Osteocyte (in vitro differentiated cells): ENCODE results near the gene HACD4. TPM values are rescaled to one million over a fixed set of nuclear protein-coding genes. Genes with fewer than 3 reads are reported as not detected.
A peak's percentile ranks its signal among the peaks of the same experiment; 100 is the strongest.

Experiments used
- DNase-seq: peaks from one replicate; pipeline ENCODE4 v3.0.0; 2021; ENCODE audit warnings: mixed read lengths; ENCODE audit not compliant: unreplicated experiment; ENCODE audit errors: extremely low spot score
- H3K27ac Mint-ChIP-seq: one replicate; pipeline ENCODE4 v1.8.0; 2021; ENCODE audit warnings: mild to moderate bottlenecking, mixed read lengths; ENCODE audit not compliant: unreplicated experiment
- H3K27me3 Mint-ChIP-seq: one replicate; pipeline ENCODE4 v1.8.0; 2021; ENCODE audit warnings: mixed read lengths; ENCODE audit not compliant: unreplicated experiment
- H3K36me3 Mint-ChIP-seq: one replicate; pipeline ENCODE4 v1.8.0; 2021; ENCODE audit warnings: mixed read lengths; ENCODE audit not compliant: unreplicated experiment
- H3K4me1 Mint-ChIP-seq: one replicate; pipeline ENCODE4 v1.8.0; 2021; ENCODE audit warnings: mixed read lengths; ENCODE audit not compliant: unreplicated experiment
- H3K4me3 Mint-ChIP-seq: one replicate; pipeline ENCODE4 v1.8.0; 2021; ENCODE audit warnings: mild to moderate bottlenecking, moderate library complexity, mixed read lengths; ENCODE audit not compliant: unreplicated experiment
- H3K9me3 Mint-ChIP-seq: one replicate; pipeline ENCODE4 v1.8.0; 2021; ENCODE audit warnings: mixed read lengths; ENCODE audit not compliant: unreplicated experiment
- total RNA-seq: library from RNA; stranded (reverse); gene quantifications from 2 replicates; pipeline ENCODE4 v1.2.1, GENCODE V29; 2021
- TF ChIP-seq, protein P1 (sequence below): fragments of 200-600 bp; sonication (generic); IDR thresholded peaks from 2 replicates; pipeline ENCODE4 v1.5.0; 2021; ENCODE audit warnings: antibody characterized with exemption, mild to moderate bottlenecking, moderate library complexity

HACD4 gene
- total RNA-seq, 1 donor from 2014 or later: 2.4 TPM

DNA sequence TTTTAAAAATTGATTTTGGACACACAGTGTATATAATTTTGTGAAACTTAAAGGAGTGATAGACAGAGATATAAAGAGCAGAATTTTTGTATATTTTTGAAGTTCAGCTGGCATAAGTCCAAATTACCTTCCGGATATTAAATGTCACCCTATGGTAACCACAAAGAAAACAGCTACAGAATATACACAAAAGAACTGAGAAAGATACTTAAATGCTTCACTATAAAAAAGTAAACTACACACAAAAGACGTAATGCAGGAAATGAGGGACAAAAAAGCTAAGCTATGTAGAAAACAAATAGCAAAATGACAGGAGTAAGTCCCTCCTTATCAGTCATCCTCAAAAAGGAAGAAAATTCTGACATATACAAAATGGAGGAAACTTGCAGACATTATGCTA lies 29.4 kb downstream of the HACD4 start:
- Mint-ChIP-seq H3K4me1 (peaks cover 18% of the 10 kb centered on the region), H3K36me3 (peaks cover 27% of the 10 kb centered on the region), H3K27me3 (no peaks in the 10 kb centered on the region), H3K9me3 (peaks cover 14% of the 10 kb centered on the region), H3K27ac (no peak overlapping the region), H3K4me3 (no peak overlapping the region)
- no peak for DNase-seq
- TF ChIP-seq, protein P1, sequence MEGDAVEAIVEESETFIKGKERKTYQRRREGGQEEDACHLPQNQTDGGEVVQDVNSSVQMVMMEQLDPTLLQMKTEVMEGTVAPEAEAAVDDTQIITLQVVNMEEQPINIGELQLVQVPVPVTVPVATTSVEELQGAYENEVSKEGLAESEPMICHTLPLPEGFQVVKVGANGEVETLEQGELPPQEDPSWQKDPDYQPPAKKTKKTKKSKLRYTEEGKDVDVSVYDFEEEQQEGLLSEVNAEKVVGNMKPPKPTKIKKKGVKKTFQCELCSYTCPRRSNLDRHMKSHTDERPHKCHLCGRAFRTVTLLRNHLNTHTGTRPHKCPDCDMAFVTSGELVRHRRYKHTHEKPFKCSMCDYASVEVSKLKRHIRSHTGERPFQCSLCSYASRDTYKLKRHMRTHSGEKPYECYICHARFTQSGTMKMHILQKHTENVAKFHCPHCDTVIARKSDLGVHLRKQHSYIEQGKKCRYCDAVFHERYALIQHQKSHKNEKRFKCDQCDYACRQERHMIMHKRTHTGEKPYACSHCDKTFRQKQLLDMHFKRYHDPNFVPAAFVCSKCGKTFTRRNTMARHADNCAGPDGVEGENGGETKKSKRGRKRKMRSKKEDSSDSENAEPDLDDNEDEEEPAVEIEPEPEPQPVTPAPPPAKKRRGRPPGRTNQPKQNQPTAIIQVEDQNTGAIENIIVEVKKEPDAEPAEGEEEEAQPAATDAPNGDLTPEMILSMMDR: no peak

DNA sequence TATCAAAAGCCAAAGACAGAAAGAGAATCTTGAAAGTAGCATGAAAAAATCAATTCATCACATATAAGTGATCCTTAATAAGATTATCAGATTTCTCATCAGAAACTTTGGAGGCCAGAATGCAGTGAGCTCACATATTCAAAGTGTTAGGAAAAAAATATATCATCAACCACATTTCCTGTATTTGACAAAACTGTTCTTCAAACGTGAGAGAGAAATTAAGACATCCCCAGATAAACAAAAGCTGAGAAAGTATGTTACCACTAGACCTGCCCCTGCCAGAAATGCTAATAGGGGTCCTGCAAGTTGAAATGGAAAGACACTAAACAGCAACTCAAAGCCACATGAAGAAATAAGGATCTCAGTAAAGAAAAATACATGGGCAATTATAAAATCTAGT lies 29.9 kb downstream of the HACD4 start:
- H3K36me3 Mint-ChIP-seq: peaks cover 23% of the 10 kb centered on the region
- no peak overlapping the region for H3K4me3 Mint-ChIP-seq

DNA sequence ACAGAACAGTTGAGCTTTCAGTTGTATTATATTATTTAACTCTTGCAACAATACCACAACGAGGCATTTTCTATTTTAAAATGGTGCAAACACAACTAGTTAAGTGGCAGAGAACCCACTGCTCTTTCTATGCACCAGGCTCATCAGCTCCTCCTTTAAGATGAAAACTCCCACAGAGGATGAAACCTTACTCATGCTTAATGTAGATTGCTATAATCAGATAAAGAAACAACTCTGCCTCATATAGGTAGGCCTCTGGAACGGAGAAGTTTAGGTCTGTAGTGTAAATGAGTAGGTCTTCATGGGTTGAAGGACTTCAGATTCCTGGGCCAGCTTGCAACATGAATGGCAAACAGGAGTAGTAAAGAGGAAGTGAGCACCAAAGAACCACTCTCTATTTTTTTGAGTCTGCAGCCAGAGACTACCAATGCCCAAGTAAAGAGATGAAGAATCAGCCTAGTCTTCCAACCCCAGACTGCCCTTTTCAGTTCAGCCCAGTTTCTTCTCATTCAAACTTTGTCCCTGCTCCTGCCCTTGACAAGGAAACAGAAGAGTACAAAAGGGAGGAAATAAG lies 33.9 kb downstream of the HACD4 start:
- peaks cover 37% of the 10 kb centered on the region for H3K36me3 Mint-ChIP-seq
- H3K27me3 Mint-ChIP-seq: no peaks in the 10 kb centered on the region
- peaks cover 18% of the 10 kb centered on the region for H3K4me1 Mint-ChIP-seq
- no peak overlapping the region for H3K4me3 Mint-ChIP-seq
- TF ChIP-seq, protein P1: no peak
- H3K9me3 Mint-ChIP-seq: peaks cover 14% of the 10 kb centered on the region
- DNase-seq: no peak
- peak overlapping the region; percentile 45 for H3K27ac Mint-ChIP-seq

More for the DNA sequence above, 29.9 kb downstream of the HACD4 start:
- peaks cover 18% of the 10 kb centered on the region for H3K4me1 Mint-ChIP-seq
- H3K27ac Mint-ChIP-seq: no peak overlapping the region
- H3K27me3 Mint-ChIP-seq: no peaks in the 10 kb centered on the region
- TF ChIP-seq, protein P1: no peak
- peaks cover 14% of the 10 kb centered on the region for H3K9me3 Mint-ChIP-seq
- no peak for DNase-seq

DNA sequence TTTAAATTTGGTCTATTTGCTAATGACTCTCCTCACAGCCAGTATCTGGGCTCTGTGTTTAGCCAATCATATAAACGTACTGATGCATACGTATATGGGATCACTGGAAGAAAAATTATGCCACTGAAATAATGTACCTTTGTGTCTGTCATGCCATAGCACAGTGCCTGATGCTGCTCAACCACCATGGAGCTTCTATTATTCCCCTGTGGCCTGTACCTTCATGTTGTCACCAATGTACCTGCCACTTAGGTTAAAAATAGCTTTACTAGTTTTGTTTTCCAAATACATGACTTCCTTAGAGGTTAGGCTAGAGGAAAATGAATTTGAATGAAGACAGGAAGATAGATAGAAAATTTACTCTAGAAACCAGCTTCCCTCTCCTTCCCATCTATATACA lies 34.6 kb downstream of the HACD4 start:
- Mint-ChIP-seq H3K27ac (no peak overlapping the region), H3K27me3 (no peaks in the 10 kb centered on the region), H3K4me3 (no peak overlapping the region), H3K9me3 (peaks cover 12% of the 10 kb centered on the region), H3K36me3 (peaks cover 37% of the 10 kb centered on the region), H3K4me1 (peaks cover 15% of the 10 kb centered on the region)
- TF ChIP-seq, protein P1: no peak
- DNase-seq: no peak

DNA sequence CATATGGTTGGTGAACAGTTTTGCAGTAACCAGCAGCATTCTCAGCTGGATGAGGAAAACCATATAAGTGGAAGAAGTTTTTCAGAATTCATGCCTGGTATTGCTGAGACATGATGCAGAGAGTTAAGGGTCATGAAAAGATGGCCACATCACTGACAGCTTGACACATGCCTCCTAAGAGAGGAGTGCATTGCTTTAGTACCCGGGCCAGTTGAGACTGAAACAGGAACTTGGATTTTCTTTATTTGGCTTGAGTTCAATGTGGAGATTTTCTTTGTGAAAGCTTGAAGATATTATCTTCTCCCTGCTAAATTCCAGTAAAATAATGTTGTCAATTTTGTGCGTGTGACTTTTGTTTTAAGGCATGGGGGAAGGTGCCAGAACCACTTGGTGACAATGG lies 35.8 kb downstream of the HACD4 start:
- H3K36me3 Mint-ChIP-seq: peaks cover 38% of the 10 kb centered on the region
- no peak overlapping the region for H3K4me3 Mint-ChIP-seq
- no peak overlapping the region for H3K27ac Mint-ChIP-seq
- no peak for DNase-seq
- peaks cover 3% of the 10 kb centered on the region for H3K9me3 Mint-ChIP-seq
- TF ChIP-seq, protein P1: no peak
- peaks cover 14% of the 10 kb centered on the region for H3K4me1 Mint-ChIP-seq
- no peaks in the 10 kb centered on the region for H3K27me3 Mint-ChIP-seq
